Measurements from ENCODE around the gene CREM.
"Not testable (repeated sequence)": the region's sequence is repeated elsewhere in the genome, so short reads cannot be mapped to it uniquely, and the experiment has no call there.

CREM gene

DNA sequence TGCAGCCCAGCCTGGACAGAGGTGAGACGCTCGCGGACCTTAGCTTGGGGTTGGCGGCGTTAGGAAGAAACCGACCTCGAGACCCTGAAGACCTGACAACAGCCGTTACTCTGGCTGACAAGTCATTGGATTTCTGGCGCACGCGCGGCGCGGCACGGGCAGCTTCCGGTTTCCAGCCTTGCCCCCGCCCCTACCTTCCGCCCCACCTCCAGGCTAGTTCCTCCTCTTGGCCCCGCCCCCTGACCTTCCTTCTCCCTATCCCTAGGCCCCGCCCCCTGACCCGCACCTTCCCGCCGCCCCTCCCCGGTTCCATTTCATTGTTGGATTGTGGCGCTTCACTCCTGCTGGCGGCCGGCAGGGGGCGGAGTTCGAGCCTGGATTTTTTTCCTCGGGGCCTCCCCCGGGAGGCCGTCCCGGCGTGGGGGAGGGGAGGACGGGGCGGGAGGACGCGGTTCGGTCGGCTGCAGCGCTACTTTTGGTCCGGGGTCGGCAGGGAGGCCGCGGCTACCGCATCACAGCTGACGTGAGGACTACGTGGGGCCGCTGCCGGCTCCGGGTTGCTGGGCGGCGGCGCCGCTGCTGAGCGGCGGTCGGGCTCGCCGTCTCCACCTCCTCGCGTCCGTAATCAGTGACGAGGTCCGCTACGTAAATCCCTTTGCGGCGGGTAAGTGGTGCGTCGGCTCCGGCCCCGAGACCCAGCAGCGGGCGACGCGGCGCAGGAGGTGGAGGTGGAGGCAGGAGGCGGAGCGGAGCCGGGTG lies at the start of gene CREM:
Gene CREM, plus strand, starts transcription at position 317 of the 759 bp plus-strand sequence. CDS start 10,990 bp downstream, outside the sequence.
- peak; percentile 94 for DNase-seq

GRCh38 chr10:35079265-35079664 lies 47.4 kb upstream of the CREM start:
- DNase-seq = no peak

DNA sequence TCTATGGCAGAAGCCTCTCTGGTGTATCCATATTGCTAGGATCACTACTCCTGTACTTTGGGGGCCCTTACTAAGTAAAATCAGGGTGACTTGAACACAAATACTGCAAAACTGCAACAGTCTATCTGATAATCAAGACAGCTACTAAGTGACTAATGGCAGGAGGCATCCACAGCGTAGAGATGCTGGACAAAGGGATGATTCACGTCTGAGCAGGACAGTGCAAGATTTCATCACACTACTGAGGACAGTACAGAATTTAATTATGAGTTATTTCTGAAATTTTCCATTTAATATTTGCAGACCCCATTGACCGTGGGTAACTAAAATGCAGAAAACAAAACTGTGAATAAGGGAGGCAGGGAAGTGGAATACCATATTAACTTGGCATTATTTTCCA lies 46.9 kb upstream of the CREM start:
- DNase-seq = no peak

GRCh38 chr10:35080261-35080660 lies 46.4 kb upstream of the CREM start:
- DNase-seq = not testable (repeated sequence)

- DNase-seq = no peak
Observed at GRCh38 chr10:35083242-35083641, 43.4 kb upstream of the CREM start.

- no peak for DNase-seq
Observed at GRCh38 chr10:35089611-35090161, 37.0 kb upstream of the CREM start.

GRCh38 chr10:35090162-35090954 lies 36.3 kb upstream of the CREM start, which contains the start of gene CUL2:
Gene CUL2, minus strand, starts transcription at chr10:35090341. Its CDS starts 19,024 bp downstream, at chr10:35071317.
- DNase-seq = peak; percentile 87

GRCh38 chr10:35091994-35092790 lies 34.5 kb upstream of the CREM start:
- DNase-seq = no peak

DNA sequence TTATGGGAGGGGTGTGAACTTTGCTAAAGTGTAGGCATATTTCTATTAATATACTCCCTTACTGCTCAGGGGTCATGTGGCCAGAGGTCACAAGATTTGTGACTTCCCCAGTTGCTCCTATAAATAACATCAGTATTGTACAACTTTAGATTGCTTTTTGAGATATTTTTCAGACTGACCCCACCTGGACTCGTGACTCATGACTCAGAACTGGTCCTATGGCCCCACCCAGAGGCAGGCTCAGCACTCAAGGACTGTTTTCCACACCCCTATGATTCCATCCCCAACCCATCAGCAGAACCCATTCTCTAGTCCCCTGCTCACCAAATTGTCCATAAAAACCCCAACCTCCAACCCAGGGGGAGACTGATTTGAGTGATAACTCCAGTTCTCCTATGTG lies 33.8 kb upstream of the CREM start:
- no peak for DNase-seq

DNA sequence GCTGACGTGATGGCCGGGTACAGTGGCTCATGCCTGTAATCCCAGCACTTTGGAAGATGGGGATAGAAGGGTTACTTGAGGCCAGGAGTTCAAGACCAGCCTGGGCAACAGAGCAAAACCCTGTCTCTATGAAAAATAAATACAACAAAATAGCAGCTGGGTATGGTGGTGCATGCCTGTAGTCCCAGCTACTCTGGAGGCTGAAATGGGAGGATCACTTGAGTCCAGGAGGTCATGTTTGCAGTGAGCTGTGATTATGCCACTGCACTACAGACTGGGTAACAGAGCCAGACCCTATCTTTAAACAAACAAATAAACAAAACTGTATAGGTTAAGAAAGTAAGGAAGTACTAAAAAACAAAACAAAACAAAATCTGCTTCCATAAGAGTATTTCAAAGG lies 30.3 kb upstream of the CREM start:
- no peak for DNase-seq

GRCh38 chr10:35097510-35097909 lies 29.1 kb upstream of the CREM start:
- no peak for DNase-seq

DNA sequence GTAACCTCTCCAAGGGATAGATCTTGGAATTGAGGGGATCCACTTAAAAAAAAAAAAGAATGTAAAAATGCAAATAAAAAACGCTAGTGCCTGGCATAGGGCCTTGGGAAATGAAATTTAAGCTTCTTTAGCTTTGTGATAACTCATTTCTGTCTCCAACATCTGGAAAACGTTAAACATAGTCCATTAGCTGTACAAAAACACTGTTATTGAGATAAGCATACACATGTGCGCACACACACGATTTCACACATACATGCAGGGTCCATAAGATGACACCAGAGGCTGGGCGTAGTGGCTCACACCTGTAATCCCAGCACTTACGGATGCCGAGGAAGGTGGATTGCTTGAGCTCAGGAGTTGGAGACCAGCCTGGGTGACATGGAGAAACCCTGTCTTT lies 22.8 kb upstream of the CREM start:
- no peak for DNase-seq

DNA sequence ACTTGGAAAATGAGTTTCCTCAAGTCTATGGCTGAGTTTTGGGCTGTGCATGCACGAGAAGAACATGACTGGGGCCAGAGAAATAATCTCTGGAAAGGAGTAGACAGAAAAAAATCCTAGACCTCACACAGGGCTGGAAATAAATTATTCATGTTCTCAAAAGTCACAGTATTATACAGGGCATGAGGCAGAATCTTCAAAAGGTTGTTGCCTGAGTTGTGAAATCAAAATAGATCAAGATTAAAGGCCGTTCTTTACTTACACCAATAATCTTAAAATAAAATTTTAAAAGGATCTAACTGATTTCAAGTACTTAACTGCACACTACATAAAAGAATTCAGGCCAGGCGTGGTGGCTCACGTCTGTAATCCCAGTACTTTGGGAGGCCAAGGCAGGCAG lies 14.1 kb upstream of the CREM start:
- DNase-seq = no peak

GRCh38 chr10:35119378-35119777 lies 7.3 kb upstream of the CREM start:
- no peak for DNase-seq

- no peak for DNase-seq
Observed at GRCh38 chr10:35124540-35124939, 2.1 kb upstream of the CREM start.

DNA sequence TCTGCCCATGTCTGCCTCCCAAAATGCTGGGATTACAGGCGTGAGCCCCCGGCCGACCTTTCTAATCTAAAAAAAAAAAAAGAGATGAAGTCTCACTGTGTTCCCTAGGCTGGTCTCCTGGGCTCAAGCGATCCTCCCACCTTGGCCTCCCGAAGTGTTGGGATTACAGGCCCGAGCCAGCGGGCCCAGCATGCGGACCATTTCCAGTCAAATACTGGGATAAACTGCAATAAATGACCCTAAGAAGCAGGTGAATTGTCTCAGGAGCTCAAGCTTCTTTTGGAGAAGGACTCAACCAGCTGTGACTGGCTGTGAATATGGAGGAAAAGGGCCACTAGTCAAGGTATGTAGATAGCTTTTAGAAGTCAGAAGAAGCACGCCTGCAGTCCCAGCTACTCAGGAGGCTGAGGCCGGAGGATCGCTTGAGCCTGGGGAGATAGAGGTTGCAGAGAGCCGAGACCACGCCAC lies 550 bp upstream of the CREM start:
- DNase-seq = no peak

- DNase-seq = peak; percentile 23
Observed at GRCh38 chr10:35127289-35127891, 744 bp downstream of the CREM start.

- no peak for DNase-seq
Observed at GRCh38 chr10:35129185-35129674, 2.6 kb downstream of the CREM start.

DNA sequence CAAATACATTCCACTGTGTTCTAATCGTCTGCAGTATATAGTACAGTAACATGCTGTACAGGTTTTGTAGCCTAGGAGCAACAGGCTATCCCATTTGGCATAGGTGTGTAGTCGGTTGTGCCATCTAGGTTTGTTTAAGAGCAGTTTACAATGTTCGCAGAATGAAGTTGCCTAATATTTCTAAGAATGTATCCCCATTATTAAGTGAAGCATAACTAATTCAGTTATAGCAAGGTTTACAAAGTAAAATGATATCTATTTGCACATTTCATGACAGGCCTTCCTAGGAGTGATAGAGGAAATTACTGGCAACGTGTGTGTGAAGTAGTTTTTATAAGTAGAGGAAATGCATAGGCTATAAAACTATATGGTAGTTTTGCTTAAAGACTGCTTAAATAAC lies 4.0 kb downstream of the CREM start:
- DNase-seq = no peak

DNA sequence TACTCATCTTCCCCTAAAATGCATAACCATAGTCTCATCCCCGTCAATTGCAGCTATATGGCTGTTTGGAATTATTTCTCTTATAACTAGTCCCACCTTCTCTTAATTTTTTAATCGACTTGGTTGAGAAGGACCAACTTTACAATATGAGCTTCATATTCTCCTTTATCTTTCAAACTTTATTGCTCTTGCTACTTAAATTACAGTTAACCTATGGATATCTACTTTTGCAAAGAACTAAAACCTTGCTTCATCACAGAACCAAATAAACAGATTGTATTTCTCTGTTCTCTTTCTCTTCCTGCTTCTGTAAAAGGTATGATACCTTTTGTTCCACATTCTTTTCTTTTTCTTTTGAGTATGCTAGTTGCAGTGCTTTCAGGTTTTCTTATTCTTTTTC lies 6.1 kb downstream of the CREM start:
- no peak for DNase-seq

DNA sequence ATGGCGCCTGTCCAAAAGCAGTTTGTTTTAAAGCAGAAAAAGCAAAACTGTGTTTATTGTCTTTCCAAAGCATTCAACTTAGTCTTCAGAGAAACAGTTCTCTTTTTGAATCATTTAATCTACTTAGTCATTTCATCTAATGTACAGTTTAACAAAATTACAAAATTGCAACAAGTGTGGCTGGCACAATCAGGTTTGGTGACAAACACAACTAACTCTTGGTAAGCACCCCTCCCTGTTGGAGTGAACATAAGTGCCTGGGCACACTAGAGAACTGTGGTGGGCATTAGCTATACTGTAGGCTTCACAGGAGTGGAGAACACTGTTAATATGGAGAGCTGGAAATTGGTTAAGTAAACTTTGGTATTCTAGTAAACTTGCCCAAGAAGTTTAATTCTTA lies 6.9 kb downstream of the CREM start:
- no peak for DNase-seq

- no peak for DNase-seq
Observed at GRCh38 chr10:35135861-35136260, 9.2 kb downstream of the CREM start.

Measured in NCI-H345 (cell line).